HG02943 (cell line): ENCODE data around the gene PAGE3.

Source experiments
- ATAC-seq: cut with Tn5 transposase; IDR thresholded peaks from one replicate; pipeline ENCODE4 v1.9.1; 2021; ENCODE audit warnings: mild to moderate bottlenecking, low read depth, moderate library complexity; ENCODE audit not compliant: unreplicated experiment

Gene PAGE3, protein sequence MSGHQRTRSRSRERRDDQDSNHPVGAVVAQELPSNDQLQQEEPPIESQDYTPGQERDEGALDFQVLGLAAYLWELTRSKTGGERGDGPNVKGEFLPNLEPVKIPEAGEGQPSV

GRCh38 chrX:55264816-55265215 lies at the start of gene PAGE3:
PAGE3 (minus strand) TSS chrX:55264916; CDS start chrX:55263903, 1,013 bp downstream.
- ATAC-seq = no peak

- no peak for ATAC-seq
These were observed 47.9 kb upstream of the PAGE3 start for GRCh38 chrX:55312655-55313054.

GRCh38 chrX:55290963-55291362 lies 26.2 kb upstream of the PAGE3 start:
- ATAC-seq = no peak

GRCh38 chrX:55279832-55280231 lies 15.1 kb upstream of the PAGE3 start:
- ATAC-seq = no peak

- no peak for ATAC-seq
These were observed 3.9 kb downstream of the PAGE3 start for GRCh38 chrX:55260806-55261205.

- no peak for ATAC-seq
These were observed 11.2 kb downstream of the PAGE3 start for GRCh38 chrX:55253528-55253927.

DNA sequence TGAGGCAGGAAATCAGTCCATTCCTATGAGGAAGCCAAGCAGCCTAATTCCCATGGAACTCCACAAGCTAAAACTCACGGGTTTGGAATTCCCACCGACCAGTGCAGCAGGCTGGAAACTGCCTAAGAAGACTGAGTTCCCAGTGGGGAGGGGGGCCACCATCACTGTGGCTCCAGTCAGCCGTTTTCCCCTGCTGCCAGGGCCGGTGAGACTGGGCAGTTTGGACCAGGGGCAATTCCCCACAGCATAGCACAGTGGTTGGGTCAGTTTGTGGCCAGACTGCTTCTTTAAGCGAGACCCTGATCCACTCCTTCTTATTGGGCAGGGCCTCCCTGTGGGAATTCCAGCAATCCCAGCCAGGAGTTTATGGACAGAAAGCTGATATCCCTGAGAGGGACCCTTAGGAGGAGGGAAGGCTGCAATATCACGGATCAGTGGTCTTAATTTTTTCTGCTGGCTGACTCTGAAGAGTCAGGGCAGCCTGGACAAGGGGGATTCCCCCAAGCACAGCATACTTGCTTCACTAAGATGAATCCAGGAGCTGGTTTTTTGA lies 23.9 kb downstream of the PAGE3 start:
- ATAC-seq = no peak

GRCh38 chrX:55220119-55220794 lies 44.5 kb downstream of the PAGE3 start, which contains the start of gene PAGE5:
PAGE5 (plus strand) TSS chrX:55220346; CDS start chrX:55221383, 1,037 bp downstream.
- no peak for ATAC-seq

- no peak for ATAC-seq
These were observed 51.3 kb downstream of the PAGE3 start for GRCh38 chrX:55213381-55213780.

- ATAC-seq = no peak
These were observed 53.6 kb downstream of the PAGE3 start for GRCh38 chrX:55210931-55211677.
